HEK293 (cell line): ENCODE results near the gene PHF23.

Experiments used
- GLIS1 ChIP-seq: fragments of 450-650 bp; formaldehyde crosslinking; IDR thresholded peaks from 2 replicates; pipeline ENCODE4 v1.5.1; 2016; ENCODE audit warnings: missing biosample characterization, missing genetic modification characterization
- KLF7 ChIP-seq: fragments of 450-650 bp; formaldehyde crosslinking; IDR thresholded peaks from 2 replicates; pipeline ENCODE4 v1.5.1; 2016; ENCODE audit warnings: missing biosample characterization, missing genetic modification characterization, borderline replicate concordance
- OSR2 ChIP-seq: fragments of 450-650 bp; formaldehyde crosslinking; IDR thresholded peaks from 2 replicates; pipeline ENCODE4 v1.5.1; 2016; ENCODE audit warnings: missing biosample characterization, missing genetic modification characterization
- RBAK ChIP-seq: fragments of 450-650 bp; formaldehyde crosslinking; IDR thresholded peaks from 2 replicates; pipeline ENCODE4 v1.5.1; 2016; ENCODE audit warnings: missing biosample characterization, missing genetic modification characterization
- WT1 ChIP-seq: fragments of 450-650 bp; formaldehyde crosslinking; IDR thresholded peaks from 2 replicates; pipeline ENCODE4 v1.5.1; 2016; ENCODE audit warnings: missing biosample characterization, missing genetic modification characterization
- ZBTB48 ChIP-seq: fragments of 450-650 bp; formaldehyde crosslinking; IDR thresholded peaks from 2 replicates; pipeline ENCODE4 v1.5.1; 2016; ENCODE audit warnings: missing biosample characterization, missing genetic modification characterization
- ZEB2 ChIP-seq: fragments of 450-650 bp; formaldehyde crosslinking; IDR thresholded peaks from 2 replicates; pipeline ENCODE4 v1.5.1; 2016; ENCODE audit warnings: missing biosample characterization, missing genetic modification characterization
- ZFP69B ChIP-seq: fragments of 450-650 bp; formaldehyde crosslinking; IDR thresholded peaks from 2 replicates; pipeline ENCODE4 v1.5.1; 2016; ENCODE audit warnings: missing biosample characterization, missing genetic modification characterization
- ZNF202 ChIP-seq: fragments of 450-650 bp; formaldehyde crosslinking; IDR thresholded peaks from 2 replicates; pipeline ENCODE4 v1.5.1; 2016; ENCODE audit warnings: missing biosample characterization, missing genetic modification characterization, borderline replicate concordance
- ZNF211 ChIP-seq: fragments of 450-650 bp; formaldehyde crosslinking; IDR thresholded peaks from 2 replicates; pipeline ENCODE4 v1.5.1; 2016; ENCODE audit warnings: low read depth, missing biosample characterization, missing genetic modification characterization
- ZNF24 ChIP-seq: fragments of 450-650 bp; formaldehyde crosslinking; IDR thresholded peaks from 2 replicates; pipeline ENCODE4 v1.5.1; 2016; ENCODE audit warnings: missing biosample characterization, missing genetic modification characterization
- ZNF416 ChIP-seq: fragments of 450-650 bp; formaldehyde crosslinking; IDR thresholded peaks from 2 replicates; pipeline ENCODE4 v1.5.1; 2016; ENCODE audit warnings: missing biosample characterization, missing genetic modification characterization
- ZNF521 ChIP-seq: fragments of 450-650 bp; formaldehyde crosslinking; IDR thresholded peaks from 2 replicates; pipeline ENCODE4 v1.5.1; 2017; ENCODE audit warnings: missing biosample characterization, mild to moderate bottlenecking, missing genetic modification characterization
- ZNF530 ChIP-seq: fragments of 450-650 bp; formaldehyde crosslinking; IDR thresholded peaks from 2 replicates; pipeline ENCODE4 v1.5.1; 2016; ENCODE audit warnings: low read depth, missing biosample characterization, missing genetic modification characterization
- ZNF600 ChIP-seq: fragments of 450-650 bp; formaldehyde crosslinking; IDR thresholded peaks from 2 replicates; pipeline ENCODE4 v1.5.1; 2016; ENCODE audit warnings: missing biosample characterization, missing genetic modification characterization
- ZNF629 ChIP-seq: fragments of 450-650 bp; formaldehyde crosslinking; IDR thresholded peaks from 2 replicates; pipeline ENCODE4 v1.5.1; 2017; ENCODE audit warnings: missing biosample characterization, missing genetic modification characterization
- ZNF76 ChIP-seq: fragments of 450-650 bp; formaldehyde crosslinking; IDR thresholded peaks from 2 replicates; pipeline ENCODE4; 2016; ENCODE audit warnings: low read depth, missing biosample characterization, missing genetic modification characterization, borderline replicate concordance
- ZSCAN16 ChIP-seq: fragments of 450-650 bp; formaldehyde crosslinking; IDR thresholded peaks from 2 replicates; pipeline ENCODE4 v1.5.1; 2016; ENCODE audit warnings: missing biosample characterization, missing genetic modification characterization
- ZSCAN30 ChIP-seq: fragments of 450-650 bp; IDR thresholded peaks from 2 replicates; pipeline ENCODE4 v1.5.1; 2018; ENCODE audit warnings: missing biosample characterization, mild to moderate bottlenecking, missing genetic modification characterization, moderate library complexity
- TF ChIP-seq, protein P1 (sequence below): fragments of 450-650 bp; formaldehyde crosslinking; IDR thresholded peaks from 2 replicates; pipeline ENCODE4 v1.5.1; 2016; ENCODE audit warnings: missing biosample characterization, missing genetic modification characterization
- TF ChIP-seq, protein P2 (sequence below): fragments of 450-650 bp; formaldehyde crosslinking; IDR thresholded peaks from 2 replicates; pipeline ENCODE4 v1.5.1; 2016; ENCODE audit warnings: missing biosample characterization, missing genetic modification characterization, borderline replicate concordance
- TF ChIP-seq, protein P3 (sequence below): fragments of 450-650 bp; formaldehyde crosslinking; IDR thresholded peaks from 2 replicates; pipeline ENCODE4 v1.5.1; 2016; ENCODE audit warnings: missing biosample characterization, missing genetic modification characterization
- TF ChIP-seq, protein P4 (sequence below): fragments of 450-650 bp; formaldehyde crosslinking; IDR thresholded peaks from 2 replicates; pipeline ENCODE4 v1.5.1; 2016; ENCODE audit warnings: missing biosample characterization, missing genetic modification characterization
- TF ChIP-seq, protein P5 (sequence below): fragments of 450-650 bp; formaldehyde crosslinking; IDR thresholded peaks from 2 replicates; pipeline ENCODE4 v1.5.1; 2016; ENCODE audit warnings: missing biosample characterization, missing genetic modification characterization, borderline replicate concordance

Gene PHF23

DNA sequence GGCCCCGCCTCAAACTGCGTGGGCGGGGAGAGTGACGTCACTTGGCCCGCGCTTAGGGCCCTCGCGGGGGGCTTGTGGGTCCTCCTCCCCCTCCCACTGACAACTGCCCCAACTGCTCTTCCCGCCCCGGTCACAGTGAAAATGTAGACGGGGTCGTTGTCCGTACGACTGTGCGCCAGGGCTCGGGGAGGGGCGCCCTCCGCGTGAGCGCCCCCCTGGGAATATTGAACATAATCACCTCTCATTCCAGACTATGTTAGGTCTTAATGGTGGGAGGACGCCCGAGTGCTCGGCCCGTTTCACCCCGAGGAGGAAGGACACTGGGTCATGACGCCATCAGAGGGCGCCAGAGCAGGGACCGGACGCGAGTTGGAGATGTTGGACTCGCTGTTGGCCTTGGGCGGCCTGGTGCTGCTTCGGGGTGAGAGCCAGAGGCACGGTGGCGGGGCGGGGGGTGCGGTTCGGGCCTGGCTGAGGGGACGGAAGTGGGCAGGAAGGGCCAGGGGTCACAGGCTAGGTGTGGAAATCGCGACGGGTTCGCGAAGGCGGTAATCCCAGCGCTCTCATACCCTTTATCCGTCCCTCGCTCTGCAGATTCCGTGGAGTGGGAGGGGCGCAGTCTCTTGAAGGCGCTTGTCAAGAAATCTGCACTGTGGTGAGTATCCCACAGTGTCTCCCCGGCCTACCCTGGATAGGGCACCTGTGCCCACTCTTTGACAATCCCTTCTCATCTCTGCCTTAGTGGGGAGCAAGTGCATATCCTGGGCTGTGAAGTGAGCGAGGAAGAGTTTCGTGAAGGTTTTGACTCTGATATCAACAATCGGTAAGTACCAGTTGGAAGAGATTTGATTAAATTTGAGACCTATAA, 13.2 kb upstream of the PHF23 start, which contains the start of gene ELP5 (continued):
- TF ChIP-seq, protein P1, sequence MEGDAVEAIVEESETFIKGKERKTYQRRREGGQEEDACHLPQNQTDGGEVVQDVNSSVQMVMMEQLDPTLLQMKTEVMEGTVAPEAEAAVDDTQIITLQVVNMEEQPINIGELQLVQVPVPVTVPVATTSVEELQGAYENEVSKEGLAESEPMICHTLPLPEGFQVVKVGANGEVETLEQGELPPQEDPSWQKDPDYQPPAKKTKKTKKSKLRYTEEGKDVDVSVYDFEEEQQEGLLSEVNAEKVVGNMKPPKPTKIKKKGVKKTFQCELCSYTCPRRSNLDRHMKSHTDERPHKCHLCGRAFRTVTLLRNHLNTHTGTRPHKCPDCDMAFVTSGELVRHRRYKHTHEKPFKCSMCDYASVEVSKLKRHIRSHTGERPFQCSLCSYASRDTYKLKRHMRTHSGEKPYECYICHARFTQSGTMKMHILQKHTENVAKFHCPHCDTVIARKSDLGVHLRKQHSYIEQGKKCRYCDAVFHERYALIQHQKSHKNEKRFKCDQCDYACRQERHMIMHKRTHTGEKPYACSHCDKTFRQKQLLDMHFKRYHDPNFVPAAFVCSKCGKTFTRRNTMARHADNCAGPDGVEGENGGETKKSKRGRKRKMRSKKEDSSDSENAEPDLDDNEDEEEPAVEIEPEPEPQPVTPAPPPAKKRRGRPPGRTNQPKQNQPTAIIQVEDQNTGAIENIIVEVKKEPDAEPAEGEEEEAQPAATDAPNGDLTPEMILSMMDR (tag by site-specific recombination), result peak; percentile 99
- TF ChIP-seq, protein P2, sequence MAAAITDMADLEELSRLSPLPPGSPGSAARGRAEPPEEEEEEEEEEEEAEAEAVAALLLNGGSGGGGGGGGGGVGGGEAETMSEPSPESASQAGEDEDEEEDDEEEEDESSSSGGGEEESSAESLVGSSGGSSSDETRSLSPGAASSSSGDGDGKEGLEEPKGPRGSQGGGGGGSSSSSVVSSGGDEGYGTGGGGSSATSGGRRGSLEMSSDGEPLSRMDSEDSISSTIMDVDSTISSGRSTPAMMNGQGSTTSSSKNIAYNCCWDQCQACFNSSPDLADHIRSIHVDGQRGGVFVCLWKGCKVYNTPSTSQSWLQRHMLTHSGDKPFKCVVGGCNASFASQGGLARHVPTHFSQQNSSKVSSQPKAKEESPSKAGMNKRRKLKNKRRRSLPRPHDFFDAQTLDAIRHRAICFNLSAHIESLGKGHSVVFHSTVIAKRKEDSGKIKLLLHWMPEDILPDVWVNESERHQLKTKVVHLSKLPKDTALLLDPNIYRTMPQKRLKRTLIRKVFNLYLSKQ (tag by site-specific recombination), result no peak
- TF ChIP-seq ZNF600 (tag by site-specific recombination) (peak; percentile 97), ZEB2 (peak; percentile 92), ZNF416 (tag by site-specific recombination) (no peak), ZSCAN30 (tag by site-specific recombination) (peak; percentile 74), ZNF76 (tag by site-specific recombination) (peak; percentile 87), ZNF521 (tag by site-specific recombination) (no peak), ZFP69B (tag by site-specific recombination) (peak; percentile 97), ZNF211 (tag by site-specific recombination) (no peak), ZNF24 (tag by site-specific recombination) (peak; percentile 93), ZSCAN16 (tag by site-specific recombination) (no peak), WT1 (tag by site-specific recombination) (peak; percentile 33), ZBTB48 (tag by site-specific recombination) (peak; percentile 93), RBAK (tag by site-specific recombination) (no peak), KLF7 (tag by site-specific recombination) (peak; percentile 64; the same call in 1 of the 2 replicates), ZNF530 (tag by site-specific recombination) (no peak), ZNF629 (peak; percentile 98), GLIS1 (tag by site-specific recombination) (peak; percentile 95), OSR2 (no peak), ZNF202 (tag by site-specific recombination) (no peak)
- TF ChIP-seq, protein P3, sequence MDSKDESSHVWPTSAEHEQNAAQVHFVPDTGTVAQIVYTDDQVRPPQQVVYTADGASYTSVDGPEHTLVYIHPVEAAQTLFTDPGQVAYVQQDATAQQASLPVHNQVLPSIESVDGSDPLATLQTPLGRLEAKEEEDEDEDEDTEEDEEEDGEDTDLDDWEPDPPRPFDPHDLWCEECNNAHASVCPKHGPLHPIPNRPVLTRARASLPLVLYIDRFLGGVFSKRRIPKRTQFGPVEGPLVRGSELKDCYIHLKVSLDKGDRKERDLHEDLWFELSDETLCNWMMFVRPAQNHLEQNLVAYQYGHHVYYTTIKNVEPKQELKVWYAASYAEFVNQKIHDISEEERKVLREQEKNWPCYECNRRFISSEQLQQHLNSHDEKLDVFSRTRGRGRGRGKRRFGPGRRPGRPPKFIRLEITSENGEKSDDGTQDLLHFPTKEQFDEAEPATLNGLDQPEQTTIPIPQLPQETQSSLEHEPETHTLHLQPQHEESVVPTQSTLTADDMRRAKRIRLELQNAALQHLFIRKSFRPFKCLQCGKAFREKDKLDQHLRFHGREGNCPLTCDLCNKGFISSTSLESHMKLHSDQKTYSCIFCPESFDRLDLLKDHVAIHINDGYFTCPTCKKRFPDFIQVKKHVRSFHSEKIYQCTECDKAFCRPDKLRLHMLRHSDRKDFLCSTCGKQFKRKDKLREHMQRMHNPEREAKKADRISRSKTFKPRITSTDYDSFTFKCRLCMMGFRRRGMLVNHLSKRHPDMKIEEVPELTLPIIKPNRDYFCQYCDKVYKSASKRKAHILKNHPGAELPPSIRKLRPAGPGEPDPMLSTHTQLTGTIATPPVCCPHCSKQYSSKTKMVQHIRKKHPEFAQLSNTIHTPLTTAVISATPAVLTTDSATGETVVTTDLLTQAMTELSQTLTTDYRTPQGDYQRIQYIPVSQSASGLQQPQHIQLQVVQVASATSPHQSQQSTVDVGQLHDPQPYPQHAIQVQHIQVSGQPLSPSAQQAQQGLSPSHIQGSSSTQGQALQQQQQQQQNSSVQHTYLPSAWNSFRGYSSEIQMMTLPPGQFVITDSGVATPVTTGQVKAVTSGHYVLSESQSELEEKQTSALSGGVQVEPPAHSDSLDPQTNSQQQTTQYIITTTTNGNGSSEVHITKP (tag by site-specific recombination), result peak; percentile 89
- TF ChIP-seq, protein P4, sequence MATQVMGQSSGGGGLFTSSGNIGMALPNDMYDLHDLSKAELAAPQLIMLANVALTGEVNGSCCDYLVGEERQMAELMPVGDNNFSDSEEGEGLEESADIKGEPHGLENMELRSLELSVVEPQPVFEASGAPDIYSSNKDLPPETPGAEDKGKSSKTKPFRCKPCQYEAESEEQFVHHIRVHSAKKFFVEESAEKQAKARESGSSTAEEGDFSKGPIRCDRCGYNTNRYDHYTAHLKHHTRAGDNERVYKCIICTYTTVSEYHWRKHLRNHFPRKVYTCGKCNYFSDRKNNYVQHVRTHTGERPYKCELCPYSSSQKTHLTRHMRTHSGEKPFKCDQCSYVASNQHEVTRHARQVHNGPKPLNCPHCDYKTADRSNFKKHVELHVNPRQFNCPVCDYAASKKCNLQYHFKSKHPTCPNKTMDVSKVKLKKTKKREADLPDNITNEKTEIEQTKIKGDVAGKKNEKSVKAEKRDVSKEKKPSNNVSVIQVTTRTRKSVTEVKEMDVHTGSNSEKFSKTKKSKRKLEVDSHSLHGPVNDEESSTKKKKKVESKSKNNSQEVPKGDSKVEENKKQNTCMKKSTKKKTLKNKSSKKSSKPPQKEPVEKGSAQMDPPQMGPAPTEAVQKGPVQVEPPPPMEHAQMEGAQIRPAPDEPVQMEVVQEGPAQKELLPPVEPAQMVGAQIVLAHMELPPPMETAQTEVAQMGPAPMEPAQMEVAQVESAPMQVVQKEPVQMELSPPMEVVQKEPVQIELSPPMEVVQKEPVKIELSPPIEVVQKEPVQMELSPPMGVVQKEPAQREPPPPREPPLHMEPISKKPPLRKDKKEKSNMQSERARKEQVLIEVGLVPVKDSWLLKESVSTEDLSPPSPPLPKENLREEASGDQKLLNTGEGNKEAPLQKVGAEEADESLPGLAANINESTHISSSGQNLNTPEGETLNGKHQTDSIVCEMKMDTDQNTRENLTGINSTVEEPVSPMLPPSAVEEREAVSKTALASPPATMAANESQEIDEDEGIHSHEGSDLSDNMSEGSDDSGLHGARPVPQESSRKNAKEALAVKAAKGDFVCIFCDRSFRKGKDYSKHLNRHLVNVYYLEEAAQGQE (tag by site-specific recombination), result 0 out of 2 replicates have a peak, but pooled peaks have one; percentile 26
- TF ChIP-seq, protein P5, sequence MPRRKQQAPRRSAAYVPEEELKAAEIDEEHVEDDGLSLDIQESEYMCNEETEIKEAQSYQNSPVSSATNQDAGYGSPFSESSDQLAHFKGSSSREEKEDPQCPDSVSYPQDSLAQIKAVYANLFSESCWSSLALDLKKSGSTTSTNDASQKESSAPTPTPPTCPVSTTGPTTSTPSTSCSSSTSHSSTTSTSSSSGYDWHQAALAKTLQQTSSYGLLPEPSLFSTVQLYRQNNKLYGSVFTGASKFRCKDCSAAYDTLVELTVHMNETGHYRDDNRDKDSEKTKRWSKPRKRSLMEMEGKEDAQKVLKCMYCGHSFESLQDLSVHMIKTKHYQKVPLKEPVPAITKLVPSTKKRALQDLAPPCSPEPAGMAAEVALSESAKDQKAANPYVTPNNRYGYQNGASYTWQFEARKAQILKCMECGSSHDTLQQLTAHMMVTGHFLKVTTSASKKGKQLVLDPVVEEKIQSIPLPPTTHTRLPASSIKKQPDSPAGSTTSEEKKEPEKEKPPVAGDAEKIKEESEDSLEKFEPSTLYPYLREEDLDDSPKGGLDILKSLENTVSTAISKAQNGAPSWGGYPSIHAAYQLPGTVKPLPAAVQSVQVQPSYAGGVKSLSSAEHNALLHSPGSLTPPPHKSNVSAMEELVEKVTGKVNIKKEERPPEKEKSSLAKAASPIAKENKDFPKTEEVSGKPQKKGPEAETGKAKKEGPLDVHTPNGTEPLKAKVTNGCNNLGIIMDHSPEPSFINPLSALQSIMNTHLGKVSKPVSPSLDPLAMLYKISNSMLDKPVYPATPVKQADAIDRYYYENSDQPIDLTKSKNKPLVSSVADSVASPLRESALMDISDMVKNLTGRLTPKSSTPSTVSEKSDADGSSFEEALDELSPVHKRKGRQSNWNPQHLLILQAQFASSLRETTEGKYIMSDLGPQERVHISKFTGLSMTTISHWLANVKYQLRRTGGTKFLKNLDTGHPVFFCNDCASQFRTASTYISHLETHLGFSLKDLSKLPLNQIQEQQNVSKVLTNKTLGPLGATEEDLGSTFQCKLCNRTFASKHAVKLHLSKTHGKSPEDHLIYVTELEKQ, result peak; percentile 28; the same call in 1 of the 2 replicates
